Suprapubic skin (tissue), 4 donors: Measurements from ENCODE around the gene CNFN.

Experiments used
- CTCF ChIP-seq, 2 donors: fragments of 200-600 bp in 1 of 2; fragments of 450-650 bp in 1 of 2; sonication (generic) in 1 of 2; IDR thresholded peaks; one replicate each; pipeline ENCODE4 v1.5.1; 2016 to 2019; ENCODE audit warnings: antibody characterized with exemption in 2 of 2, mild to moderate bottlenecking in 1 of 2, moderate library complexity in 1 of 2
- EP300 ChIP-seq: sonication (generic); formaldehyde crosslinking; IDR thresholded peaks from one replicate; pipeline ENCODE4 v1.6.1; 2017; ENCODE audit warnings: antibody characterized with exemption
- POLR2A ChIP-seq, 2 donors: fragments of 450-650 bp; IDR thresholded peaks; one replicate each; pipeline ENCODE4 v1.6.1; 2017; ENCODE audit warnings: antibody characterized with exemption in 2 of 2, mild to moderate bottlenecking in 2 of 2, moderate library complexity in 2 of 2
- POLR2AphosphoS5 ChIP-seq, 3 donors: sonication (generic); formaldehyde crosslinking; IDR thresholded peaks; one replicate each; pipeline ENCODE4 v1.6.1; 2017; ENCODE audit warnings: antibody characterized with exemption in 3 of 3

- no peak for TF ChIP-seq POLR2AphosphoS5 (IDR thresholded peaks at IDR 0.05)
- no peak for TF ChIP-seq CTCF (IDR thresholded peaks at IDR 0.05)
- no peak for TF ChIP-seq POLR2A (IDR thresholded peaks at IDR 0.05)
- no peak for TF ChIP-seq EP300
Observed at GRCh38 chr19:42345191-42345812, 44.8 kb downstream of the CNFN start.
